Tibial nerve (tissue), 3 donors: ENCODE data around the gene PRPF38B.
"Not testable (repeated sequence)": the region's sequence is repeated elsewhere in the genome, so short reads cannot be mapped to it uniquely, and the experiment has no call there.

Experiments used
- CTCF ChIP-seq, 5 experiments: fragments of 200-600 bp in 3 of 5; fragments of 450-650 bp in 2 of 5; sonication (generic) in 3 of 5; IDR thresholded peaks; one replicate each; pipeline ENCODE4 v1.5.1; 2016 to 2019; ENCODE audit warnings: antibody characterized with exemption in 5 of 5, mild to moderate bottlenecking in 3 of 5, moderate library complexity in 2 of 5
- POLR2A ChIP-seq, 2 donors: fragments of 450-650 bp; IDR thresholded peaks; one replicate each; pipeline ENCODE4 v1.6.1; 2017; ENCODE audit warnings: antibody characterized with exemption in 2 of 2, mild to moderate bottlenecking in 2 of 2, moderate library complexity in 2 of 2

GRCh38 chr1:108702109-108702508, 10.0 kb downstream of the PRPF38B start:
- not testable (repeated sequence) for TF ChIP-seq POLR2A, CTCF (IDR thresholded peaks at IDR 0.05)
